Mammary epithelial cell (primary cell): ENCODE results near the gene RPS6KA2.

ENCODE experiments used
- EZH2 ChIP-seq: IDR thresholded peaks from 2 replicates; pipeline ENCODE4 v1.6.1; 2012; ENCODE audit warnings: low read length, inconsistent platforms, borderline replicate concordance
- TF ChIP-seq, protein P1 (sequence below), 2 donors: IDR thresholded peaks in 1 of 2; conservative IDR thresholded peaks in 1 of 2; 2 replicates each; pipeline ENCODE4 v1.5.1; 2011 to 2012; ENCODE audit warnings: inconsistent platforms in 2 of 2, low read length in 2 of 2, mild to moderate bottlenecking in 2 of 2, control low read depth in 1 of 2, low read depth in 1 of 2; ENCODE audit not compliant: insufficient read depth in 1 of 2; ENCODE audit errors: extremely low read depth in 1 of 2

DNA sequence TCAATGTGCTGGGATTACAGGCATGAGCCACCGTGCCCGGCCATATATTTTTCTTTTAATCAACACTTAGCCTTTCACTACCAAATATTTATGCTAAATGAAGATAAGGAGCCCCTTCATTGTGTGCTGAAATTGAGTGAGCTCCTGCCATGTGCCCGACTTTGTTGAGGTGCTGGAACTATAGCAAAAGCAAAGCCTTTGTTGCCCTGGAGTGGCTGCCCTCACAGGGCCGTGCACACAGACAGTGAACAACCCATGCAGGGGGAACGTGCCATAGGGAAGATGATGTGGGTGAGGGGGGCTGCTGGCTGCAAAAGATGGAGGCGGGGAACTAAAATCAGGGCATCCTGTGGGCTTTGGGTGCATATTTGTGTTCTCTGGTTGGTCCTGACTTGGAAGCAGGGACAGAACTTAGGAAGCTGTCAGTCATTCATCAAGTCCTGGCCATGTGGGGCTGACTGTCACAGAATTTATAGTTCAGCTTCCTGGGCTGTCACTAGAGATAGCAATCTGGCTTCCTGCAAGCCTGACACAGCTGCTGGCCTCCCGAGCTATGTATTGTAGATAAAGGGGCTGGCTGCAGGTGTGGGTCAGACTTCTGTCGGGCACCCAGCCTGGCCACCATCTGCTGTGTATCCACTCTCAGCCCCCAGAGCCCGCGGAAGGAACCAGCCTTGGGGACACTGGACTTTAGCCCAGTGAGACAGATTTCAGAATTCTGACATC, 187.5 kb downstream of the RPS6KA2 start:
- TF ChIP-seq, protein P1, sequence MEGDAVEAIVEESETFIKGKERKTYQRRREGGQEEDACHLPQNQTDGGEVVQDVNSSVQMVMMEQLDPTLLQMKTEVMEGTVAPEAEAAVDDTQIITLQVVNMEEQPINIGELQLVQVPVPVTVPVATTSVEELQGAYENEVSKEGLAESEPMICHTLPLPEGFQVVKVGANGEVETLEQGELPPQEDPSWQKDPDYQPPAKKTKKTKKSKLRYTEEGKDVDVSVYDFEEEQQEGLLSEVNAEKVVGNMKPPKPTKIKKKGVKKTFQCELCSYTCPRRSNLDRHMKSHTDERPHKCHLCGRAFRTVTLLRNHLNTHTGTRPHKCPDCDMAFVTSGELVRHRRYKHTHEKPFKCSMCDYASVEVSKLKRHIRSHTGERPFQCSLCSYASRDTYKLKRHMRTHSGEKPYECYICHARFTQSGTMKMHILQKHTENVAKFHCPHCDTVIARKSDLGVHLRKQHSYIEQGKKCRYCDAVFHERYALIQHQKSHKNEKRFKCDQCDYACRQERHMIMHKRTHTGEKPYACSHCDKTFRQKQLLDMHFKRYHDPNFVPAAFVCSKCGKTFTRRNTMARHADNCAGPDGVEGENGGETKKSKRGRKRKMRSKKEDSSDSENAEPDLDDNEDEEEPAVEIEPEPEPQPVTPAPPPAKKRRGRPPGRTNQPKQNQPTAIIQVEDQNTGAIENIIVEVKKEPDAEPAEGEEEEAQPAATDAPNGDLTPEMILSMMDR (conservative IDR thresholded peaks at IDR 0.05 in 1 of 2, IDR thresholded peaks at IDR 0.05 in 1 of 2; ENCODE audit: extremely low read depth in 1 of 2, insufficient read depth in 1 of 2, low read depth in 1 of 2, low read length in 2 of 2), result no peak
- no peak for TF ChIP-seq EZH2
